Ovary (tissue), 9 donors: ENCODE measurements around the gene ANO7. TPM values are rescaled to one million over a fixed set of nuclear protein-coding genes. Genes with fewer than 3 reads are reported as not detected.

Source experiments
- DNase-seq, 5 donors: peaks; one replicate each; pipeline ENCODE4 v3.0.0-alpha.2; 2019 to 2020
- H3K27ac ChIP-seq, 2 donors: fragments of 200-600 bp; one replicate each; pipeline versions ENCODE4 v1.5.1 to v1.8.0; 2019 to 2022
- H3K27me3 ChIP-seq: fragments of 200-600 bp; one replicate; pipeline ENCODE4 v1.8.0; 2022
- H3K36me3 ChIP-seq: fragments of 200-600 bp; sonication (generic); one replicate; pipeline ENCODE4 v1.5.1; 2019
- H3K4me1 ChIP-seq: one replicate; pipeline ENCODE4 v1.8.1; 2013; ENCODE audit warnings: mild to moderate bottlenecking, moderate library complexity; ENCODE audit not compliant: insufficient read depth
- H3K4me3 ChIP-seq: fragments of 200-600 bp; sonication (generic); one replicate; pipeline ENCODE4 v1.5.1; 2017
- H3K9me3 ChIP-seq, 2 donors: fragments of 200-600 bp in 1 of 2; sonication (generic) in 1 of 2; one replicate each; pipeline versions ENCODE4 v1.5.1 to v1.8.1; 2013 to 2019; ENCODE audit warnings: mild to moderate bottlenecking in 1 of 2, moderate library complexity in 1 of 2
- CTCF ChIP-seq, 3 donors: fragments of 450-650 bp in 2 of 3; fragments of 200-600 bp in 1 of 3; IDR thresholded peaks; one replicate each; pipeline versions ENCODE4 v1.5.1 to v1.8.0; 2016 to 2022; ENCODE audit warnings: antibody characterized with exemption in 3 of 3, mild to moderate bottlenecking in 1 of 3
- EP300 ChIP-seq: sonication (generic); formaldehyde crosslinking; IDR thresholded peaks from one replicate; pipeline ENCODE4 v1.6.1; 2017; ENCODE audit warnings: antibody characterized with exemption
- POLR2A ChIP-seq: fragments of 450-650 bp; IDR thresholded peaks from one replicate; pipeline ENCODE4 v1.6.1; 2017; ENCODE audit warnings: antibody characterized with exemption, mild to moderate bottlenecking, moderate library complexity
- WGBS, 3 donors: extraction: QIAGEN DNeasy Blood & Tissue Kit in 1 of 3; methylation state at CpG; one replicate each; pipeline versions ENCODE4 v1.1.5 to v1.1.7; 2013 to 2017; 5-methylcytosine and 5-hydroxymethylcytosine counted together
- intact Hi-C, 4 donors: fragments of 100-400 bp; cut with DNase I; formaldehyde crosslinking; loops; one replicate each; pipeline versions ENCODE4 v1.11.0 to v1.15.1; 2022 to 2023
- polyA plus RNA-seq, 2 donors: library from polyadenylated mRNA; stranded (reverse); fragments of 200-250 nt in 1 of 2; fragments of 350-450 nt in 1 of 2; fragmentation: Illumina TruSeq in 1 of 2; extraction: RNeasy Lipid Tissue Mini Kit (QIAGEN cat#74804) in 1 of 2; gene quantifications; one replicate each; pipeline ENCODE4 v1.2.3, GENCODE V29; 2013 to 2014
- total RNA-seq, 7 donors: library from RNA; depleted of rRNA in 2 of 7; stranded (reverse); fragments of >200 nt in 2 of 7; fragmentation: NEBNext Ultra II Directional in 3 of 7; extraction: Animal tissue kit (Norgen Biotek cat#: 25700) in 3 of 7; gene quantifications; one replicate each; pipeline versions ENCODE4 v1.1.0 to v1.2.4, GENCODE V29; 2016 to 2023
- donor health status: DM: no; HTN: no; CAD: no; lungs with moderate emphysema.
- donor health status: DM: no; HTN: no; CAD: no.
- donor health status: Bipolar disorder and iron deficiency.
- donor health status: DM: yes; HTN: yes; CAD: no.
- donor health status: DM: no; HTN: no; CAD: no.
- donor health status: DM: yes; HTN: yes; CAD: no.

ANO7 gene
- total and polyA plus RNA-seq, 9 donors, result 0.87 to 6.5 (median 2.1) TPM

GRCh38 chr2:241209271-241209670 lies 20.8 kb downstream of the ANO7 start:
- no peaks in the 10 kb centered on the region for H3K36me3 ChIP-seq
- H3K4me1 ChIP-seq, result no peaks in the 10 kb centered on the region
- no peak for TF ChIP-seq POLR2A
- TF ChIP-seq EP300, result no peak
- TF ChIP-seq CTCF (IDR thresholded peaks at IDR 0.05), result no peak
- WGBS, 3 donors, result 81 to 89% (median 86%) methylated on average over 33 of the region's 33 CpGs
- H3K4me3 ChIP-seq, result no peak overlapping the region
- no peaks in the 10 kb centered on the region for H3K27me3 ChIP-seq
- H3K9me3 ChIP-seq, result no peaks in the 10 kb centered on the region
- no peak overlapping the region for H3K27ac ChIP-seq
- DNase-seq, result no peak
- intact Hi-C loops, result no loop called here

GRCh38 chr2:241211276-241211675 lies 22.8 kb downstream of the ANO7 start:
- Histone ChIP-seq H3K27ac (no peak overlapping the region), H3K4me1 (no peaks in the 10 kb centered on the region), H3K36me3 (no peaks in the 10 kb centered on the region), H3K9me3 (no peaks in the 10 kb centered on the region), H3K27me3 (no peaks in the 10 kb centered on the region), H3K4me3 (no peak overlapping the region)
- DNase-seq, result no peak
- 25 to 28% (median 27%) methylated on average over 2 of the region's 2 CpGs for WGBS, 3 donors
- no peak for TF ChIP-seq EP300
- no peak for TF ChIP-seq POLR2A
- no peak for TF ChIP-seq CTCF (IDR thresholded peaks at IDR 0.05)
- intact Hi-C loops, result no loop called here

GRCh38 chr2:241213041-241213440 lies 24.6 kb downstream of the ANO7 start:
- H3K27ac ChIP-seq, result no peak overlapping the region
- H3K4me3 ChIP-seq, result no peak overlapping the region
- no peak for TF ChIP-seq POLR2A
- TF ChIP-seq EP300, result no peak
- no peak for TF ChIP-seq CTCF (IDR thresholded peaks at IDR 0.05)
- no peak for DNase-seq
- no peaks in the 10 kb centered on the region for H3K36me3 ChIP-seq
- no peaks in the 10 kb centered on the region for H3K27me3 ChIP-seq
- WGBS, 3 donors, result 66 to 74% (median 72%) methylated on average over 13 of the region's 13 CpGs
- intact Hi-C loops, result no loop called here
- H3K9me3 ChIP-seq, result no peaks in the 10 kb centered on the region
- no peaks in the 10 kb centered on the region for H3K4me1 ChIP-seq

GRCh38 chr2:241213567-241213966 lies 25.1 kb downstream of the ANO7 start:
- Histone ChIP-seq H3K36me3 (no peaks in the 10 kb centered on the region), H3K4me1 (no peaks in the 10 kb centered on the region), H3K27ac (no peak overlapping the region), H3K4me3 (no peak overlapping the region), H3K9me3 (no peaks in the 10 kb centered on the region), H3K27me3 (no peaks in the 10 kb centered on the region)
- DNase-seq, result no peak
- 53 to 58% (median 54%) methylated on average over 7 of the region's 7 CpGs for WGBS, 3 donors
- intact Hi-C loops, result no loop called here
- no peak for TF ChIP-seq POLR2A
- TF ChIP-seq CTCF (IDR thresholded peaks at IDR 0.05), result no peak
- TF ChIP-seq EP300, result no peak

- no peaks in the 10 kb centered on the region for H3K27me3 ChIP-seq
- H3K4me1 ChIP-seq, result no peaks in the 10 kb centered on the region
- intact Hi-C loops, result no loop called here
- no peaks in the 10 kb centered on the region for H3K9me3 ChIP-seq
- H3K36me3 ChIP-seq, result no peaks in the 10 kb centered on the region
- 24 to 32% (median 29%) methylated on average over 10 of the region's 10 CpGs for WGBS, 3 donors
- TF ChIP-seq CTCF (IDR thresholded peaks at IDR 0.05) (no peak), EP300 (no peak), POLR2A (no peak)
- no peak overlapping the region for H3K4me3 ChIP-seq
- no peak for DNase-seq
- no peak overlapping the region for H3K27ac ChIP-seq
Measured at GRCh38 chr2:241214209-241214608, 25.7 kb downstream of the ANO7 start.
